Right lobe of liver (tissue), 4 donors: ENCODE data around the gene RPS8.

Experiments
- CTCF ChIP-seq, 4 donors: fragments of 200-600 bp in 3 of 4; fragments of 450-650 bp in 1 of 4; IDR thresholded peaks; one replicate each; pipeline versions ENCODE4 v1.5.1 to v1.8.0; 2016 to 2022; ENCODE audit warnings: antibody characterized with exemption in 4 of 4, mild to moderate bottlenecking in 2 of 4
- POLR2A ChIP-seq: fragments of 450-650 bp; IDR thresholded peaks from one replicate; pipeline ENCODE4 v1.6.1; 2017; ENCODE audit warnings: antibody characterized with exemption, mild to moderate bottlenecking
- donor health status: DM: no; HTN: no; CAD: no.
- donor health status: DM: no; HTN: no; CAD: no.
- donor health status: DM: no; HTN: yes; CAD: no.

DNA sequence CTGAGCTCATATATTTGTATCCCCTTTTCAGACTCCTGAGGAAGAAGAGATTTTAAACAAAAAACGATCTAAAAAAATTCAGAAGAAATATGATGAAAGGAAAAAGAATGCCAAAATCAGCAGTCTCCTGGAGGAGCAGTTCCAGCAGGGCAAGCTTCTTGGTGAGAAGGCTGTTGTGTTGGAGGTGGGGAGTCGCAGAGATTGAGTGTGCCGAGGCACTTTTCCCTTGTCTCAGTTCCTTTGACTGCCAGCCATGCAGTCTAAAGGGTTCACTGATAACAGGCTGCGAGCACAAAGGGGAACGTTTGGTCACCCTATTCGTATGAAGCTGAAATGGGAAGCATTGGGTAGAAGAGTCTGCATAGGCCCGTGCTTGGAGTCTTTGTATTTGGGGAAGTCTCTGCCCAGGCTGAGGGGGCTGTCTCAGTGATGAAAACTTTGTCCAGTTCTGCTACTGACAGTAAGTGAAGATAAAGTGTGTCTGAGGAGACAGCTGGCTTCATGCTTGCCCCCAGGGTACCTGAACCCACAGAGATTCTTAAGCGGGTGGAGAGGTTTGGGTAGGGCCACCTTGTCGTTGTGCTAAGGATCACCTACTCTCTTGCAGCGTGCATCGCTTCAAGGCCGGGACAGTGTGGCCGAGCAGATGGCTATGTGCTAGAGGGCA lies 2.8 kb downstream of the RPS8 start:
- TF ChIP-seq POLR2A (no peak), CTCF (IDR thresholded peaks at IDR 0.05) (no peak)
